Keratinocyte (primary cell): Measurements from ENCODE around the gene NQO2.

Experiments
- EZH2 ChIP-seq: IDR thresholded peaks from one replicate; pipeline ENCODE4 v1.6.1; 2012; ENCODE audit warnings: inconsistent platforms, mild to moderate bottlenecking, low read length, moderate library complexity
- TF ChIP-seq, protein P1 (sequence below), 3 experiments: IDR thresholded peaks in 1 of 3; conservative IDR thresholded peaks in 1 of 3; optimal IDR thresholded peaks in 1 of 3; 2 replicates in 2 of 3; 3 replicates in 1 of 3; pipeline versions ENCODE3 to v1.5.1; 2011; ENCODE audit warnings: low read length in 3 of 3, mild to moderate bottlenecking in 3 of 3, moderate library complexity in 2 of 3, control low read depth in 1 of 3, inconsistent platforms in 1 of 3; ENCODE audit not compliant: insufficient read depth in 2 of 3; ENCODE audit errors: extremely low read depth in 1 of 3

DNA sequence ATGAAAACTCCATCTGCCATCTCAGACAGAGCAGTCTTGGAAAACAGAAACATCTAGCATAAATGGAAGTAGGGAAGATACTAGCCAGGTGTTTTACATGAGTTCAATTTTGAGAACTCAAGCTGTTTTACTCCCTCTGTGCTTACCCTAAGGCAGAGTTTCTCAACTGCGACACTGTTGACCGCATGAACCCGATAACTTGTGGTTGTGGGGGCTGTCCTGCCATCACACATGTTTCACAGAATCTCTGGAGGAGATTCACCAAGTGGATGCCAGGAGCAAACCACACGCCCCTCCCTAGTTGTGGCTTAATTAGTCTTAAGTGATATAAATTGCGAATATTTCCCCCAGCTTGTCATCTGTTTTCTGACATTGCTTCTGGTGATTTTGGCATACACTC, 26.0 kb upstream of the NQO2 start:
- TF ChIP-seq, protein P1, sequence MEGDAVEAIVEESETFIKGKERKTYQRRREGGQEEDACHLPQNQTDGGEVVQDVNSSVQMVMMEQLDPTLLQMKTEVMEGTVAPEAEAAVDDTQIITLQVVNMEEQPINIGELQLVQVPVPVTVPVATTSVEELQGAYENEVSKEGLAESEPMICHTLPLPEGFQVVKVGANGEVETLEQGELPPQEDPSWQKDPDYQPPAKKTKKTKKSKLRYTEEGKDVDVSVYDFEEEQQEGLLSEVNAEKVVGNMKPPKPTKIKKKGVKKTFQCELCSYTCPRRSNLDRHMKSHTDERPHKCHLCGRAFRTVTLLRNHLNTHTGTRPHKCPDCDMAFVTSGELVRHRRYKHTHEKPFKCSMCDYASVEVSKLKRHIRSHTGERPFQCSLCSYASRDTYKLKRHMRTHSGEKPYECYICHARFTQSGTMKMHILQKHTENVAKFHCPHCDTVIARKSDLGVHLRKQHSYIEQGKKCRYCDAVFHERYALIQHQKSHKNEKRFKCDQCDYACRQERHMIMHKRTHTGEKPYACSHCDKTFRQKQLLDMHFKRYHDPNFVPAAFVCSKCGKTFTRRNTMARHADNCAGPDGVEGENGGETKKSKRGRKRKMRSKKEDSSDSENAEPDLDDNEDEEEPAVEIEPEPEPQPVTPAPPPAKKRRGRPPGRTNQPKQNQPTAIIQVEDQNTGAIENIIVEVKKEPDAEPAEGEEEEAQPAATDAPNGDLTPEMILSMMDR (optimal IDR thresholded peaks at IDR 0.05 in 1 of 3, IDR thresholded peaks at IDR 0.05 in 1 of 3, conservative IDR thresholded peaks at IDR 0.05 in 1 of 3; ENCODE audit: extremely low read depth in 1 of 3, insufficient read depth in 2 of 3, low read length in 3 of 3): no peak
- TF ChIP-seq EZH2: no peak
